GM19468 (cell line): Measurements from ENCODE around the gene CYP8B1.

Source experiments
- ATAC-seq: cut with Tn5 transposase; IDR thresholded peaks from one replicate; pipeline ENCODE4 v1.9.1; 2021; ENCODE audit warnings: mild to moderate bottlenecking, moderate library complexity, moderate number of reproducible peaks; ENCODE audit not compliant: unreplicated experiment; ENCODE audit errors: extremely low read depth

CYP8B1 gene

DNA sequence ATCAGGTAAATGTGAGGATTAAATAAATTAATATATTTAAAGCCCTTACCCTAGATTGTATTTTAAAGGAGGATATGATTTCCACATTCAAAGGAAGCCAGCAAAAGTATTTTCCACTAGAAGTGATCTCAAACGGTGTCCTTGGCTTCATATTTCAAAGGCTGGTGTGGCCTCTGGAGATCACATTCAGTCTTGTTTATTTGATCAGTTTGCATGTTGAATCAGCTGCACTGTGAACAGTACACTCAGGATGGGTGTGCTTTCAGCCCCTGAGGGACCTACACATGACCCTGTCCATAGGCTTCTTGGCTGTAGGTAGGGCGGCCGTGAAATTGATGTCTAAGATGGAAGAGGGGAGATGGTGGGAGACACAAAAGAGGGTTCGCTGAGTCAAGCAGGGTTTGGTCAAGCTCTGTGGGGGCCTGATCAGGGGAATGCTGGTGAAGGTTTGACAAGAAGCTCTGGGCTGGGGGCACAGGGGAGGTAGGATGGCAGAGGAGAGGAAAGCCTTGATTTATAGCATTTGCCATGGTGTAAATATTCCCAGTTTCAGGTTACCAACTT is 21.9 kb downstream of the CYP8B1 start:
- ATAC-seq, result no peak

GRCh38 chr3:42853056-42853455 is 22.6 kb downstream of the CYP8B1 start:
- no peak for ATAC-seq

GRCh38 chr3:42852441-42852840 is 23.2 kb downstream of the CYP8B1 start:
- no peak for ATAC-seq

GRCh38 chr3:42851228-42851834 is 24.3 kb downstream of the CYP8B1 start:
- no peak for ATAC-seq

GRCh38 chr3:42850263-42850662 is 25.4 kb downstream of the CYP8B1 start:
- no peak for ATAC-seq

- ATAC-seq, result no peak
Measured at GRCh38 chr3:42849017-42849416, 26.7 kb downstream of the CYP8B1 start.

- ATAC-seq, result no peak
Measured at GRCh38 chr3:42847731-42848130, 27.9 kb downstream of the CYP8B1 start.

- no peak for ATAC-seq
Measured at GRCh38 chr3:42846685-42847522, 28.8 kb downstream of the CYP8B1 start.

DNA sequence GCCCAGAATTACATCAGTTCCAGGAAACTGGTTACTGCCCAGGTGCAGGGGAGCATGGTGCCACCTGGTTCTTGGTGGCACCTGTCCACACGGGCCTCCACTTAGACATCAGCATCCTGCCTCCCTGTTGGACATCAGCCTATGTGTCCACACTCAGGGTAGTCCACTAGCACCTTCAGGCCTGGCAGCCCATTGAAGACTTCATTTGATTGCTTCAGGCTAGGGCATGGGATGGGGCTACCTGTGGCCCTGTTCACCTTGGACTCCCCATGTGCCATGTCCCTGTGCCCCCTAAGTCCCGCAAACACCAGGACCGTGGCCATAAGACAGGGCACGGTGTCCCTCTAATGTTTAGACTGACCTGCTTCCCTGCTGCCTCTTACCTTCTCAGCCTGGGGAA is 30.9 kb downstream of the CYP8B1 start:
- no peak for ATAC-seq

GRCh38 chr3:42844412-42844713 is 31.3 kb downstream of the CYP8B1 start:
- no peak for ATAC-seq

DNA sequence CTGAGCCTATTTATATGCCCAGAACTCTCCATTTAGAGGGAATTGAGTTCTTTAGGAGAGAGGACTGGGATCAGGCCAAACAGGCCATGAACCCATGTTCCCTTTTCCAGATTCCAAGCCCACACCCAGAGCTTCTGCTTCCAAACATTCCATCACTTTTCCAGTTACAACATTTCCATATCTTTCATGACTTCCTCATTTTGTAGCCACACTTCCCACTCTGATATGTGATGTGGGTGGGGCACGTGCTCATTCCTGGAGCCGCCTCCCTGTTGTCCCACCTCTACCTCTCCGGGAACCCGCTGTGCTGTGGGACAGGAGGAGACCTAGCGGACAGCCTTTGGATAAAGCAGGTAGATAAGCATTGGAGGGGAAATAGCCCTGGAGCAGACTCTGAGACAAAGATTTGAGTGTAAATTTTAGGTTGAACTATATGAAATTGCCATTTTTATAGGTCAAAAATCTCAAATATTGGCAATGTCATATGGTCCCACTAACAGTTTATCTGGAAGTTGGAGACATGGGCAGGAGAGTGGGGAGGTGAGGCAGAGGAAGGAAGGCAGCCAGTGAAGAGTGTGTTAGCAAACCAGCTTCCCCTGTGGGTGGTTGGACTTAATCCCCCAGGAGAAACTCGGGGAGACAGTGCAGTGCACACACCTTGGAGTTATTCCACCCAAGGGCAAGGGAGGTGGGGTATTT is 31.8 kb downstream of the CYP8B1 start:
- ATAC-seq, result no peak

- no peak for ATAC-seq
Measured at GRCh38 chr3:42841332-42841731, 34.3 kb downstream of the CYP8B1 start.

DNA sequence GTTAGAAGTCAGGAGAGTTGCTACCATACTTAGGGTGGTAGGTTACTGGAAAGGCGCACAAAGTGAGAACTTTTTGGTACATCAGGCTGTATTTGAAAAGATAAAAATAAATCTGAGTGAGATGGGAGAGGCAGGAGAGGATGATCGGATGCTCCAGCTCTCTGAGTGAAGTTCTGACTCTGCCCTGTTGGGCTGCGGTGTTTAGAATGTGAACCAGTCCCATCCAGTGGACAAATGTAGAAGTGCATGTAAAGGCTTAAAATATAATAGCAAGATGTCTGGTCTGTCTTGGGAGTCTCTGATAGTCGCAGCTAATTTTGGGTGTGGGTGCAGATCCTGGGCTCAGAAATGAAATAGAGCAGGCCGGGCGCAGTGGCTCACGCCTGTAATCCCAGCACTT is 36.1 kb downstream of the CYP8B1 start:
- peak; percentile 85 for ATAC-seq

- ATAC-seq, result no peak
Measured at GRCh38 chr3:42838571-42838970, 37.1 kb downstream of the CYP8B1 start.

DNA sequence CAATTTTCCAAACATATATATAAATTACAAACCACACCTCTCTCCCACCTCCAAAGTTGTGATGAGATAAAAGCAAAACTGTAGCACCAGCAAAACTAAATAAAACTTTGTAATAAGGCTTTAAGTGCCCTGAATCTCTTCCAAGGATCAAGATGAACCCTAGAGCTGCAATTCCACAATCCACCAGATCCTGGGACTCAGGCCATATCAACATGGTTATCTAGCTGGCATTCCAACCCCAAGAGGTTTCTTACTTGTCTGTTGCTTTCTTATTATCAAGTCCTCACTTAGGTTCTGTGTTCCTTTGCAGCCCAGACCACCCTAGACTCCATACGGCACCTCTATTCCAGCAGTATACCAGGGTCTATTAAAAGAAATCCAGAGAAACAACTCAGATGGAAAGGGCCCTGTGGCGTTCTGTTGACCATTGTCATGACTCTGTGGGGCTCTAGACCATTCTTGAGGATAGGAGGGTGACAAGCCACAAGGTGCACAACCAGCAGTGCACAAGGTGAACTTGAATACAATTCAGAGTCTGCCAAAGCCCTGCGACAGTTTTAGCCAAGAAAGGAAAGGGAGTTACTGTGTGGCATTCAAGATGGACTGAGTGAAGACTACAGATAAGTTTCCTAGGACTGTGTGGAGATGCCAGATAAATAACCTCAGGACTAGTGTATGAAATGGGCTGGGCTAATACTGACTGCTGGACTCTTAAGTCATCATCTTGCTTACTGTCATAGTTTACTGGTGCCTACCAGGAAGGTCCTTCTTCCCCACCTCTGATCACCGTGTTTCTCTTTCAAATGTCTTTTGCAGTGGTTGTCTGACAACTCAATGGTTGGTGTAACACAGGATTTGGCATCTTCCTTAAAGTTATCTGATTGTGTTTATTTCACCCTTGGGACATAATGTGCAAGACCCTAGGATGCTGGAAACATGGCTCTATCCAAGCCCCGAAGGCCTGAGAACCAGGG is 39.2 kb downstream of the CYP8B1 start:
- ATAC-seq, result no peak

- ATAC-seq, result peak; percentile 72
Measured at GRCh38 chr3:42831321-42831713, 44.4 kb downstream of the CYP8B1 start.

- ATAC-seq, result no peak
Measured at GRCh38 chr3:42830437-42831320, 45.0 kb downstream of the CYP8B1 start.

DNA sequence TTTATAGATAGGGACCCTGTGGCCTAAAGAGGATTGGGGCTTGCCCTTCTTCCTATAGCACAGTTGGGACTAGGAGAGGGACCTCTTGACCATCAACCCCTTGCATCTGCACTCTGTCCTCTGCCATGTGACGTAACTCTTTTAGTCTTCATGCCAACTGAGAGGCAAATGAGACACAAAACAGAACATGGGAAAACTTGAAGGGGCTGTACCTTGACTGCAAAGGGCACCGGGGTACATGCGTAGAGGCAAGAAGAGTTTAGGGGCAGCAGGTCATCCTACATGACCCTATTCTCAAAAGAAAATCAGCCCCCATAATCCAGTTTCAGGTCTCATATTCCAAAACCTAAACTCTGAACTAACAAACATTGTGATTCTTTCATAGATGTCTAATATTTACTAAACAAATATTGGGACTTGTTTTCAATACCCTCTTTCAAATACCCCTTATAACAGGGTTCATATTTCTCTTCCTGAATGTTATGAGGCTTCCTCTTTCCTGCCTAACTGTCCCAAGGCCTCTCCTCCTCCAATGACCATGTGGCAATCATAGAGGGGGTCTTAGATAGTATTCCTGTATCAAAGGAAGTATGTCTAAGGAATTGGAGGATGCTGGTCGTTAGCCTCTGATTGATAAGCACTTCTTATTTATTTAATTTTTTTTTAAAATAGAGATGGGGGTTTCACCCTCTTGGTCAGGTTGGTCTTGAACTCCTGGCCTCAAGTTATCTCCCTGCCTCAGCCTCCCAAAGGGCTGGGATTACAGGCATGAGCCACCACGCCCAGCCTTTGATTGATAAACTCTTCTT is 45.8 kb downstream of the CYP8B1 start:
- no peak for ATAC-seq
